Measurements from ENCODE around the gene CAMSAP1. TPM values are rescaled to one million over a fixed set of nuclear protein-coding genes. Genes with fewer than 3 reads are reported as not detected.

Gene CAMSAP1
- total RNA-seq, 1 donor from 2014 or later = 62.4 TPM

- H3K27ac Mint-ChIP-seq = no peak overlapping the region
- H3K9me3 Mint-ChIP-seq = peaks cover 4% of the 10 kb centered on the region
- no peaks in the 10 kb centered on the region for H3K4me1 Mint-ChIP-seq
- no peak overlapping the region for H3K4me3 Mint-ChIP-seq
- no peaks in the 10 kb centered on the region for H3K27me3 Mint-ChIP-seq (ENCODE audit: low read depth)
- H3K36me3 Mint-ChIP-seq = peaks cover 61% of the 10 kb centered on the region
- TF ChIP-seq, protein P1, sequence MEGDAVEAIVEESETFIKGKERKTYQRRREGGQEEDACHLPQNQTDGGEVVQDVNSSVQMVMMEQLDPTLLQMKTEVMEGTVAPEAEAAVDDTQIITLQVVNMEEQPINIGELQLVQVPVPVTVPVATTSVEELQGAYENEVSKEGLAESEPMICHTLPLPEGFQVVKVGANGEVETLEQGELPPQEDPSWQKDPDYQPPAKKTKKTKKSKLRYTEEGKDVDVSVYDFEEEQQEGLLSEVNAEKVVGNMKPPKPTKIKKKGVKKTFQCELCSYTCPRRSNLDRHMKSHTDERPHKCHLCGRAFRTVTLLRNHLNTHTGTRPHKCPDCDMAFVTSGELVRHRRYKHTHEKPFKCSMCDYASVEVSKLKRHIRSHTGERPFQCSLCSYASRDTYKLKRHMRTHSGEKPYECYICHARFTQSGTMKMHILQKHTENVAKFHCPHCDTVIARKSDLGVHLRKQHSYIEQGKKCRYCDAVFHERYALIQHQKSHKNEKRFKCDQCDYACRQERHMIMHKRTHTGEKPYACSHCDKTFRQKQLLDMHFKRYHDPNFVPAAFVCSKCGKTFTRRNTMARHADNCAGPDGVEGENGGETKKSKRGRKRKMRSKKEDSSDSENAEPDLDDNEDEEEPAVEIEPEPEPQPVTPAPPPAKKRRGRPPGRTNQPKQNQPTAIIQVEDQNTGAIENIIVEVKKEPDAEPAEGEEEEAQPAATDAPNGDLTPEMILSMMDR (IDR thresholded peaks at IDR 0.05; ENCODE audit: unreplicated experiment) = no peak
- no peak for DNase-seq (ENCODE audit: low spot score in 2 of 2, unreplicated experiment in 2 of 2)
Measured at GRCh38 chr9:135941288-135941995, 34.1 kb upstream of the CAMSAP1 start.

DNA sequence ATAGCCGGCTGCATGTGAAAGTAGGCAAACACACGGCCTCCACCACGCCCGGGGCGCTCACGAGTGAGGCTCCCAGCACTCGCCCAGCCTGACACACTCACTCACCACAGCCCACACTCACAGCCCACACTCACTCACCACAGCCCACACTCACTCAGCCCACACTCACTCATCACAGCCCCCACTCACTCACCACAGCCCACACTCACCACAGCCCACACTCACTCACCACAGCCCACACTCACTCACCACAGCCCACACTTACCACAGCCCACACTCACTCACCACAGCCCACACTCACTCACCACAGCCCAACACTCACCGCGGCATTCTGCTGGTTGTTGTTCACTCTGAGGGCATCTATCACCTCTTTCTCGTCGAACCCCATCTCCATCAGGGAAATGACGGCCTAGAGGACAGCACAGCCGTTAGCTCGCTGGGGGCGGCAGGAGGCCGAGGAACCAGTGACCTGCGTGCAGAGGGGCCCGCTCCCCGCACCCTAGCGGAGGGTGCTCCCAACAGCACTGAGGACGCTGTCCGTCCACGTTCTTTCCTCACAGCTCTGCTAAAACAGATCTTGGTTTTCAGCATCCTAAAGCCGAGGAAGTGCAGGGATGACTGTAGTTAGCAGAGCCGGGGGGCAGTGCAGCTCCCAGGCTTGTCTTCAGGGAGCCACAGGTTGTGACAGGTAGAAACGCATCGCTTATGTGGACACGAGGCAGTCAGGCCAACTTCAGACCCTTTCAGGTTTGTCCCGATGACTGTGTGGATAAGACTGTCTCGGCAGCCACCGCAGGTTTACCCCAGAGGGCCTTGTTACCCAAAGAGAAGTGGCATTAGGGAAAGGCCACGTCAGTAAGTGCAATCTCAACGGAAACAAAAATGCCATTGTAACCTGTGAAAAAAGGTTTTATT, 32.3 kb upstream of the CAMSAP1 start:
- Mint-ChIP-seq H3K9me3 (peaks cover 7% of the 10 kb centered on the region), H3K4me3 (no peak overlapping the region), H3K4me1 (no peaks in the 10 kb centered on the region), H3K27ac (no peak overlapping the region), H3K36me3 (peaks cover 59% of the 10 kb centered on the region), H3K27me3 (ENCODE audit: low read depth) (no peaks in the 10 kb centered on the region)
- no peak for DNase-seq (ENCODE audit: low spot score in 2 of 2, unreplicated experiment in 2 of 2)
- TF ChIP-seq, protein P1 (IDR thresholded peaks at IDR 0.05; ENCODE audit: unreplicated experiment) = no peak

DNA sequence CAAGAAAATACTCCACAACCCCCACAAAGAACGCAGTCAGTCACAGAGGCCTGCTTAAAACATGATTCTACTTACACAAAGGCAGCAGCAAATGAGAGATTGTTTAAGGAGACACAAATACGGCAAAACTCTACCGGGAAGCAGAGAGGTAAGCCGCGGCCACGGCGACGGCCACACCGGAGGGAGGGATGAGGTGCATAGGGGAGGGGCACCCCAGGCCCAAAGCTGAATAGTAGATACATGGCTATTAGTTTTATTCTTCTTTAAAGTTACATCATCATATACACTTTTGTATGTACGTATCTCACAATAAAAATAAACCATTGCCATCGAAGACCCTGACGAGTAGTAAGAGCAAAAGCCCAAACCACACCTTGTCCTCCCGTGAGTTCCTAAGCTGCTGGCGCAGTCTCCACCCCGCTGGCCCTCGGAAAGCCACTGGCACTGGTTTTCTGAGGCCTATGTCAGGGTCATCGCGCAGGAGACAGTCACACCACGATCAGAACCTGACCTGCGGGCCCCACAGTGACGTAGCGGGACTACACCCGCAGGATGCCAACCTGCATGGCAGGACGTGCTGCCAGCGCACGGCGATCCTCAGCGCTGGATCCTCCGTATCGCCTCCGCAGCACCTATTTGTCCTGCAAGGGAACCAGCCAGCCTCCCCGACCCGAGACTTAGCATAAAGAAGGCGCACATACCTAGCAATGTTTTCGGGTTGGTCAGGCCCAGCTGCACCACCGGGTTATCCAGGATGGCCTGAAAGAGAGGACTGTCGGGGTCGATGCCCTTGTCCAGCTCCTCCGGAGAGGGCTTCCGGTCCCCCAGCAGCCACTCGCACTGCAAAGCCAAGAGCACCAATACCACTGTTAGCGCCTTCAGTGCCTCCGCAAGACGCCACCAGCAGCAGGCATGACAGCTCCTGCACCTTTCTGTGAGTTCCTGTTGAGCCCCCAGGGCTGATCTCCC, 30.5 kb upstream of the CAMSAP1 start:
- peaks cover 7% of the 10 kb centered on the region for H3K9me3 Mint-ChIP-seq
- no peak for DNase-seq (ENCODE audit: low spot score in 2 of 2, unreplicated experiment in 2 of 2)
- H3K36me3 Mint-ChIP-seq = peaks cover 52% of the 10 kb centered on the region
- no peaks in the 10 kb centered on the region for H3K27me3 Mint-ChIP-seq (ENCODE audit: low read depth)
- TF ChIP-seq, protein P1 (IDR thresholded peaks at IDR 0.05; ENCODE audit: unreplicated experiment) = no peak
- no peak overlapping the region for H3K4me3 Mint-ChIP-seq
- H3K4me1 Mint-ChIP-seq = no peaks in the 10 kb centered on the region
- H3K27ac Mint-ChIP-seq = no peak overlapping the region

DNA sequence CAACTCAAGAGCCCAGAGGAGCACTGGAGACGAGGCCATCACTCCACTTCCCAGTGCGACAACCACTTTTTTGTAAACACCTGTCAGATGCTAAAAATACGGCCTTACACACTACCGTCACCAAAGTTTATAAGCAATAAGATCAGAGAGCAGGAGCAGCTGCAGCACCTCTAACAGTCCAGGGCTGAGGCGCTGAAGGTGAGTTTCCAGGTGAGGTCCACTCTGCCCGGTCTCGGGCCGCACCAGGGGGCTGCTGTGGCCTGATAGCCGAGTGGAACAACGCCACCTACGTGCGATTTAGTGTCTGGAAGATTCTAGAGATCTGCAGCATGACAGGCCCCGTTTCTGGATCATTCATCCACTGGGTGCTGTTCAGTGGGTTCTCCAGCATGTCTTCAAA, 25.8 kb upstream of the CAMSAP1 start:
- H3K27ac Mint-ChIP-seq = no peak overlapping the region
- H3K36me3 Mint-ChIP-seq = peaks cover 42% of the 10 kb centered on the region

More for the DNA sequence above, 25.8 kb upstream of the CAMSAP1 start:
- H3K27me3 Mint-ChIP-seq (ENCODE audit: low read depth) = no peaks in the 10 kb centered on the region
- TF ChIP-seq, protein P1 (IDR thresholded peaks at IDR 0.05; ENCODE audit: unreplicated experiment) = no peak
- no peaks in the 10 kb centered on the region for H3K4me1 Mint-ChIP-seq
- H3K9me3 Mint-ChIP-seq = peaks cover 7% of the 10 kb centered on the region
- no peak overlapping the region for H3K4me3 Mint-ChIP-seq
- no peak for DNase-seq (ENCODE audit: low spot score in 2 of 2, unreplicated experiment in 2 of 2)
